HepG2 (cell line): ENCODE results near the gene HYAL2. TPM values are rescaled to one million over a fixed set of nuclear protein-coding genes. Genes with fewer than 3 reads are reported as not detected.
A peak's percentile ranks its signal among the peaks of the same experiment; 100 is the strongest.

Experiments
- ATAC-seq: fragments of 200-7000 bp; cut with Tn5 transposase; 3 replicates; pipeline ENCODE4 v1.9.1; 2020; ENCODE audit warnings: mild to moderate bottlenecking, moderate library complexity
- BruUV-seq: library from RNA; stranded (reverse); fragments of 400-500 nt; replicated peaks from 2 replicates; lab custom pipeline; 2021; lab: Mats Ljungman, UMichigan
- CTCF ChIA-PET: fragments of 300-600 bp; formaldehyde crosslinking; extraction: SDS; loops from one replicate; lab custom pipeline; 2021; ENCODE audit warnings: low total read pairs, inconsistent platforms, low intra/inter-chr PET ratio; lab: Yijun Ruan, JAX
- POLR2A ChIA-PET: fragments of 350-600 bp; sonication (Branson Sonifier 250); formaldehyde crosslinking; loops from one replicate; lab custom pipeline; 2020; ENCODE audit warnings: antibody characterized with exemption, inconsistent platforms; lab: Yijun Ruan, JAX
- DNase-seq: peaks from one replicate; pipeline ENCODE4 v3.0.0-alpha.2; 2015; ENCODE audit warnings: low spot score
- FAIRE-seq: peaks from 3 replicates; lab custom pipeline; 2011; peaks lifted over from hg19 to GRCh38; lab: Jason Lieb, UNC
- H2AFZ ChIP-seq: one replicate; pipeline ENCODE4 v1.6.1; 2011; ENCODE audit warnings: low read length, inconsistent platforms
- H3K27ac ChIP-seq: fragments of 300-600 bp; 3 replicates; pipeline ENCODE4 v1.8.0; 2011; ENCODE audit warnings: mixed run types, mild to moderate bottlenecking, mixed read lengths, low read length, inconsistent platforms; ENCODE audit not compliant: insufficient read depth; ENCODE audit errors: extremely low read length
- H3K27me3 ChIP-seq, 2 experiments: fragments of 200-600 bp in 1 of 2; 2 replicates in 1 of 2; 3 replicates in 1 of 2; pipeline versions ENCODE4 v1.6.0 to v1.8.0; 2011; ENCODE audit warnings: low read length in 2 of 2, mild to moderate bottlenecking in 2 of 2, moderate library complexity in 2 of 2, inconsistent platforms in 1 of 2; ENCODE audit not compliant: insufficient read depth in 2 of 2, control insufficient read depth in 1 of 2
- H3K36me3 ChIP-seq, 2 experiments: fragments of 200-600 bp in 1 of 2; replicated peaks in 1 of 2; 2 replicates in 1 of 2; 3 replicates in 1 of 2; pipeline versions ENCODE4 v1.5.1 to v1.8.0; 2011; ENCODE audit warnings: low read length in 2 of 2, inconsistent platforms in 1 of 2; ENCODE audit not compliant: insufficient read depth in 2 of 2, control insufficient read depth in 1 of 2
- H3K4me1 ChIP-seq: 2 replicates; pipeline ENCODE4 v1.5.1; 2012; ENCODE audit warnings: low read length, inconsistent platforms; ENCODE audit not compliant: insufficient read depth
- H3K4me2 ChIP-seq: 2 replicates; pipeline ENCODE4 v1.6.0; 2011; ENCODE audit warnings: low read depth, low read length, inconsistent platforms
- H3K4me3 ChIP-seq, 3 experiments: fragments of 200-600 bp in 1 of 3; sonication (generic), shearing (Covaris generic) in 1 of 3; replicated peaks in 1 of 3; 2 replicates each; pipeline ENCODE4 v1.5.1; 2011 to 2016; ENCODE audit warnings: low read length in 3 of 3, inconsistent platforms in 2 of 3, low read depth in 2 of 3, mild to moderate bottlenecking in 2 of 3, control low read depth in 1 of 3, mixed read lengths in 1 of 3; ENCODE audit not compliant: insufficient read depth in 1 of 3
- H3K79me2 ChIP-seq: one replicate; pipeline ENCODE4 v1.6.1; 2011; ENCODE audit warnings: low read length, inconsistent platforms; ENCODE audit not compliant: insufficient read depth
- H3K9ac ChIP-seq: 2 replicates; pipeline ENCODE4 v1.6.0; 2011; ENCODE audit warnings: mild to moderate bottlenecking, low read depth, low read length, inconsistent platforms; ENCODE audit not compliant: insufficient read depth
- H3K9me3 ChIP-seq: 2 replicates; pipeline ENCODE4 v1.5.1; 2012; ENCODE audit warnings: mild to moderate bottlenecking, low read length
- H4K20me1 ChIP-seq: 2 replicates; pipeline ENCODE4 v1.6.0; 2011; ENCODE audit warnings: inconsistent platforms, mild to moderate bottlenecking, low read length, moderate library complexity; ENCODE audit not compliant: insufficient read depth
- CBX5 ChIP-seq: sonication (generic); formaldehyde crosslinking; IDR thresholded peaks from 2 replicates; pipeline ENCODE4 v1.4.0; 2020; ENCODE audit warnings: missing genetic modification reagents, borderline replicate concordance
- CHD4 ChIP-seq: fragments of 200-600 bp; sonication (generic); IDR thresholded peaks from 2 replicates; pipeline ENCODE4 v1.7.0; 2017; ENCODE audit warnings: mild to moderate bottlenecking, low read length, borderline replicate concordance
- KDM6A ChIP-seq: IDR thresholded peaks from 2 replicates; pipeline ENCODE4 v1.6.1; 2016; ENCODE audit warnings: low read depth
- MED13 ChIP-seq: sonication (generic); formaldehyde crosslinking; IDR thresholded peaks from 2 replicates; pipeline ENCODE4 v1.5.0; 2020; ENCODE audit warnings: missing genetic modification reagents
- MYC ChIP-seq: sonication (generic); formaldehyde crosslinking; IDR thresholded peaks from 2 replicates; pipeline ENCODE4 v1.9.0; 2021; ENCODE audit warnings: missing genetic modification reagents, borderline replicate concordance
- NFIC ChIP-seq: IDR thresholded peaks from 2 replicates; pipeline ENCODE4 v1.6.1; 2012; ENCODE audit warnings: mild to moderate bottlenecking, low read length, inconsistent platforms
- SAP130 ChIP-seq: IDR thresholded peaks from 2 replicates; pipeline ENCODE4 v1.6.1; 2016; ENCODE audit warnings: low read depth
- SMARCE1 ChIP-seq: fragments of 450-650 bp; IDR thresholded peaks from 2 replicates; pipeline ENCODE4 v1.6.1; 2017; ENCODE audit warnings: borderline replicate concordance
- SNRNP70 ChIP-seq: fragments of 200-400 bp; formaldehyde crosslinking; IDR thresholded peaks from 2 replicates; pipeline ENCODE4 v1.6.1; 2017; ENCODE audit warnings: mild to moderate bottlenecking, low read depth, low read length, moderate library complexity
- U2AF1 ChIP-seq: fragments of 200-400 bp; formaldehyde crosslinking; optimal IDR thresholded peaks from 2 replicates; pipeline ENCODE3; 2017; ENCODE audit warnings: mild to moderate bottlenecking, low read depth, low read length
- ZNF232 ChIP-seq: sonication (generic); formaldehyde crosslinking; IDR thresholded peaks from 2 replicates; pipeline ENCODE4 v1.4.0; 2020; ENCODE audit warnings: missing genetic modification reagents, borderline replicate concordance
- ZNF263 ChIP-seq: sonication (generic); formaldehyde crosslinking; IDR thresholded peaks from 2 replicates; pipeline ENCODE4 v1.4.0; 2020; ENCODE audit warnings: missing genetic modification reagents
- ZNF543 ChIP-seq: sonication (generic); formaldehyde crosslinking; IDR thresholded peaks from 2 replicates; pipeline ENCODE4 v1.4.0; 2020; ENCODE audit warnings: mild to moderate bottlenecking, missing genetic modification reagents
- WGBS: methylation state at CpG from one replicate; pipeline ENCODE4 v1.1.6; 2017; ENCODE audit warnings: low lambda C conversion rate; 5-methylcytosine and 5-hydroxymethylcytosine counted together
- in situ Hi-C: cut with HindIII; loops from 2 replicates; pipeline ENCODE4 v1.10.0; 2017; ENCODE audit warnings: low pct_unique_long_range_greater_than_20kb; ENCODE audit not compliant: extremely low pct_ligation_motif_present
- intact Hi-C: fragments of 100-400 bp; cut with micrococcal nuclease; formaldehyde crosslinking; loops from one replicate; pipeline ENCODE4 v1.10.0; 2022; ENCODE audit not compliant: unreplicated experiment
- polyA plus RNA-seq, 8 experiments: library from polyadenylated mRNA; depleted of rRNA in 3 of 8; stranded (reverse) in 7 of 8; unstranded in 1 of 8; fragments of >200 nt; fragmentation: Illumina TruSeq in 4 of 8; extraction: Trizol in 4 of 8; gene quantifications; 2 replicates each; pipeline versions ENCODE4 v1.2.1 to v1.2.3, GENCODE V29; 2011 to 2016; ENCODE audit warnings: low read depth in 4 of 8, missing spikeins in 1 of 8, mixed read lengths in 1 of 8; ENCODE audit not compliant: insufficient read depth in 1 of 8
- total RNA-seq, 5 experiments: library from RNA; depleted of rRNA; stranded (reverse); fragments of >200 nt; fragmentation: Illumina TruSeq; extraction: Trizol; gene quantifications; 2 replicates each; pipeline ENCODE4 v1.2.3, GENCODE V29; 2016; ENCODE audit warnings: low read depth in 1 of 5
- TF ChIP-seq, protein P1 (sequence below): IDR thresholded peaks from 2 replicates; pipeline ENCODE4 v1.6.1; 2012; ENCODE audit warnings: inconsistent platforms
- TF ChIP-seq, protein P2 (sequence below): sonication (generic); formaldehyde crosslinking; conservative IDR thresholded peaks from 2 replicates; pipeline ENCODE4 v1.5.0; 2020; ENCODE audit warnings: missing genetic modification reagents
- TF ChIP-seq, protein P3 (sequence below): sonication (generic); formaldehyde crosslinking; IDR thresholded peaks from 2 replicates; pipeline ENCODE4 v1.4.0; 2020; ENCODE audit warnings: mild to moderate bottlenecking, missing genetic modification reagents
- TF ChIP-seq, protein P4 (sequence below): sonication (generic); formaldehyde crosslinking; IDR thresholded peaks from 2 replicates; pipeline ENCODE4 v1.5.1; 2020; ENCODE audit warnings: mild to moderate bottlenecking, moderate library complexity, missing genetic modification reagents
- TF ChIP-seq, protein P5 (sequence below): IDR thresholded peaks from 2 replicates; pipeline ENCODE4 v1.6.1; 2016; ENCODE audit warnings: low read depth, control low read depth

Gene HYAL2
- total and polyA plus RNA-seq, 2 of the 13 experiments (the other 11 are each of a cell fraction or from before 2014, with no cell fraction given), result 76.2 to 102 TPM

DNA sequence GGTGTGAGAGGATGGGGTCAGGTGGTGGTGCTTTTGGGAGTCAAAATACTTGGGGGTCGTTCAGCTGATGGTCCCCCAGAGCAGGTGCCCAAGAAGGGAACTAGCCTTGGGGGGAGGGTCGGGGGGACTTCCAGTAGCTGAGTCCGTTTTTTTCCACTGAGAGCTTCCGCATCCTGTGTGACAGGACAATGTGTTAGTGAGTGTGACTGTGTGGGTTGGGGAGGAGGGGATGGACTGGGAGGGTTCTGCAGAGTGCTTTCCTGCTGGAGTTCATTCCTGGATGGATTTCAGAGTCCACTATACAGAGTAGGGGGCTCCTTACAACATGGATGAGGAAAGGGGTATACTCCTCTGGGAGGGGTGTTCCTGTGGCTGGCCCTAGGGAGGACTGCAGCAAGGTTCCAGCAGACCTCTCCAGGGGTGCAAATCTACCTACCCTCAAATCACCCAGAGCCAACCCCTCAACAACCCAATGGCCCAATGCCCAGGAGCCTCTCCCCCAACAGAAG, 601 bp upstream of the HYAL2 start:
- H3K27ac ChIP-seq, result peak overlapping the region; percentile 100
- H3K27me3 ChIP-seq, result no peaks in the 10 kb centered on the region; a peak in 1 of 5 replicates
- H3K79me2 ChIP-seq, result peaks cover 38% of the 10 kb centered on the region
- no peak for DNase-seq
- ChIA-PET CTCF (interaction anchor here (2.3 kb wide), 1 partner anchor 20 kb away, joined by 15 read pairs; the partner anchor contains the start of gene HYAL1), POLR2A (interaction anchor here (0.7 to 13.0 kb wide), 7 partner anchors 13 to 60 kb away, joined by 3 to 222 read pairs (median 11); partner anchors contain the start of genes CYB561D2, HYAL1, HYAL3 and IFRD2)
- peaks cover 71% of the 10 kb centered on the region for H3K4me1 ChIP-seq
- ATAC-seq, result no peak
- no peaks in the 10 kb centered on the region for H3K9me3 ChIP-seq
- H3K9ac ChIP-seq, result peak overlapping the region; percentile 99
- peaks cover 7 to 26% of the 10 kb centered on the region in 2 experiments for H3K36me3 ChIP-seq
- FAIRE-seq, result peak; percentile 44
- intact Hi-C loops (no loop called here), in situ Hi-C loops (loop anchor here (5.0 kb wide), 1 partner anchor 61 kb away; no protein-coding TSS in a partner anchor)
- WGBS, result 56% methylated on average over 4 of the region's 4 CpGs
- no TSS peak for BruUV-seq
- H4K20me1 ChIP-seq, result no peaks in the 10 kb centered on the region
- peak overlapping the region; percentile 94 for H3K4me2 ChIP-seq
- peak overlapping the region in 1 of 3 experiments; percentile 91; a peak in 1 of 6 replicates for H3K4me3 ChIP-seq
- H2AFZ ChIP-seq, result no peak overlapping the region
- TF ChIP-seq ZNF232 (CRISPR knock-in tag) (no peak), CBX5 (CRISPR knock-in tag) (no peak), CHD4 (no peak), KDM6A (CRISPR knock-in tag) (no peak), ZNF543 (CRISPR knock-in tag) (0 out of 2 replicates have a peak, but pooled peaks have one; percentile 10), SMARCE1 (no peak), U2AF1 (no peak), SAP130 (CRISPR knock-in tag) (peak; percentile 56), MYC (CRISPR knock-in tag) (no peak), SNRNP70 (no peak), MED13 (0 out of 2 replicates have a peak, but pooled peaks have one; percentile 34), ZNF263 (CRISPR knock-in tag) (peak; percentile 48; the same call in 1 of the 2 replicates), NFIC (no peak)
- TF ChIP-seq, protein P1, sequence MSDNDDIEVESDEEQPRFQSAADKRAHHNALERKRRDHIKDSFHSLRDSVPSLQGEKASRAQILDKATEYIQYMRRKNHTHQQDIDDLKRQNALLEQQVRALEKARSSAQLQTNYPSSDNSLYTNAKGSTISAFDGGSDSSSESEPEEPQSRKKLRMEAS, result 0 out of 2 replicates have a peak, but pooled peaks have one; percentile 17
- TF ChIP-seq, protein P2, sequence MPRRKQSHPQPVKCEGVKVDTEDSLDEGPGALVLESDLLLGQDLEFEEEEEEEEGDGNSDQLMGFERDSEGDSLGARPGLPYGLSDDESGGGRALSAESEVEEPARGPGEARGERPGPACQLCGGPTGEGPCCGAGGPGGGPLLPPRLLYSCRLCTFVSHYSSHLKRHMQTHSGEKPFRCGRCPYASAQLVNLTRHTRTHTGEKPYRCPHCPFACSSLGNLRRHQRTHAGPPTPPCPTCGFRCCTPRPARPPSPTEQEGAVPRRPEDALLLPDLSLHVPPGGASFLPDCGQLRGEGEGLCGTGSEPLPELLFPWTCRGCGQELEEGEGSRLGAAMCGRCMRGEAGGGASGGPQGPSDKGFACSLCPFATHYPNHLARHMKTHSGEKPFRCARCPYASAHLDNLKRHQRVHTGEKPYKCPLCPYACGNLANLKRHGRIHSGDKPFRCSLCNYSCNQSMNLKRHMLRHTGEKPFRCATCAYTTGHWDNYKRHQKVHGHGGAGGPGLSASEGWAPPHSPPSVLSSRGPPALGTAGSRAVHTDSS (CRISPR knock-in tag), result no peak
- TF ChIP-seq, protein P3, sequence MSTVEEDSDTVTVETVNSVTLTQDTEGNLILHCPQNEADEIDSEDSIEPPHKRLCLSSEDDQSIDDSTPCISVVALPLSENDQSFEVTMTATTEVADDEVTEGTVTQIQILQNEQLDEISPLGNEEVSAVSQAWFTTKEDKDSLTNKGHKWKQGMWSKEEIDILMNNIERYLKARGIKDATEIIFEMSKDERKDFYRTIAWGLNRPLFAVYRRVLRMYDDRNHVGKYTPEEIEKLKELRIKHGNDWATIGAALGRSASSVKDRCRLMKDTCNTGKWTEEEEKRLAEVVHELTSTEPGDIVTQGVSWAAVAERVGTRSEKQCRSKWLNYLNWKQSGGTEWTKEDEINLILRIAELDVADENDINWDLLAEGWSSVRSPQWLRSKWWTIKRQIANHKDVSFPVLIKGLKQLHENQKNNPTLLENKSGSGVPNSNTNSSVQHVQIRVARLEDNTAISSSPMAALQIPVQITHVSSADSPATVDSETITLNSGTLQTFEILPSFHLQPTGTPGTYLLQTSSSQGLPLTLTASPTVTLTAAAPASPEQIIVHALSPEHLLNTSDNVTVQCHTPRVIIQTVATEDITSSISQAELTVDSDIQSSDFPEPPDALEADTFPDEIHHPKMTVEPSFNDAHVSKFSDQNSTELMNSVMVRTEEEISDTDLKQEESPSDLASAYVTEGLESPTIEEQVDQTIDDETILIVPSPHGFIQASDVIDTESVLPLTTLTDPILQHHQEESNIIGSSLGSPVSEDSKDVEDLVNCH (CRISPR knock-in tag), result no peak
- TF ChIP-seq, protein P4, sequence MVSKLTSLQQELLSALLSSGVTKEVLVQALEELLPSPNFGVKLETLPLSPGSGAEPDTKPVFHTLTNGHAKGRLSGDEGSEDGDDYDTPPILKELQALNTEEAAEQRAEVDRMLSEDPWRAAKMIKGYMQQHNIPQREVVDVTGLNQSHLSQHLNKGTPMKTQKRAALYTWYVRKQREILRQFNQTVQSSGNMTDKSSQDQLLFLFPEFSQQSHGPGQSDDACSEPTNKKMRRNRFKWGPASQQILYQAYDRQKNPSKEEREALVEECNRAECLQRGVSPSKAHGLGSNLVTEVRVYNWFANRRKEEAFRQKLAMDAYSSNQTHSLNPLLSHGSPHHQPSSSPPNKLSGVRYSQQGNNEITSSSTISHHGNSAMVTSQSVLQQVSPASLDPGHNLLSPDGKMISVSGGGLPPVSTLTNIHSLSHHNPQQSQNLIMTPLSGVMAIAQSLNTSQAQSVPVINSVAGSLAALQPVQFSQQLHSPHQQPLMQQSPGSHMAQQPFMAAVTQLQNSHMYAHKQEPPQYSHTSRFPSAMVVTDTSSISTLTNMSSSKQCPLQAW (CRISPR knock-in tag), result no peak
- TF ChIP-seq, protein P5, sequence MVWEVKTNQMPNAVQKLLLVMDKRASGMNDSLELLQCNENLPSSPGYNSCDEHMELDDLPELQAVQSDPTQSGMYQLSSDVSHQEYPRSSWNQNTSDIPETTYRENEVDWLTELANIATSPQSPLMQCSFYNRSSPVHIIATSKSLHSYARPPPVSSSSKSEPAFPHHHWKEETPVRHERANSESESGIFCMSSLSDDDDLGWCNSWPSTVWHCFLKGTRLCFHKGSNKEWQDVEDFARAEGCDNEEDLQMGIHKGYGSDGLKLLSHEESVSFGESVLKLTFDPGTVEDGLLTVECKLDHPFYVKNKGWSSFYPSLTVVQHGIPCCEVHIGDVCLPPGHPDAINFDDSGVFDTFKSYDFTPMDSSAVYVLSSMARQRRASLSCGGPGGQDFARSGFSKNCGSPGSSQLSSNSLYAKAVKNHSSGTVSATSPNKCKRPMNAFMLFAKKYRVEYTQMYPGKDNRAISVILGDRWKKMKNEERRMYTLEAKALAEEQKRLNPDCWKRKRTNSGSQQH, result no peak
